NCI-H748 (cell line): ENCODE measurements around the gene C2CD3.
"Not testable (repeated sequence)": the region's sequence is repeated elsewhere in the genome, so short reads cannot be mapped to it uniquely, and the experiment has no call there.

Experiments used
- DNase-seq: peaks from one replicate; lab custom pipeline; 2025; ENCODE audit not compliant: unreplicated experiment; lab: John Stamatoyannopoulos, UW

The C2CD3 gene

DNA sequence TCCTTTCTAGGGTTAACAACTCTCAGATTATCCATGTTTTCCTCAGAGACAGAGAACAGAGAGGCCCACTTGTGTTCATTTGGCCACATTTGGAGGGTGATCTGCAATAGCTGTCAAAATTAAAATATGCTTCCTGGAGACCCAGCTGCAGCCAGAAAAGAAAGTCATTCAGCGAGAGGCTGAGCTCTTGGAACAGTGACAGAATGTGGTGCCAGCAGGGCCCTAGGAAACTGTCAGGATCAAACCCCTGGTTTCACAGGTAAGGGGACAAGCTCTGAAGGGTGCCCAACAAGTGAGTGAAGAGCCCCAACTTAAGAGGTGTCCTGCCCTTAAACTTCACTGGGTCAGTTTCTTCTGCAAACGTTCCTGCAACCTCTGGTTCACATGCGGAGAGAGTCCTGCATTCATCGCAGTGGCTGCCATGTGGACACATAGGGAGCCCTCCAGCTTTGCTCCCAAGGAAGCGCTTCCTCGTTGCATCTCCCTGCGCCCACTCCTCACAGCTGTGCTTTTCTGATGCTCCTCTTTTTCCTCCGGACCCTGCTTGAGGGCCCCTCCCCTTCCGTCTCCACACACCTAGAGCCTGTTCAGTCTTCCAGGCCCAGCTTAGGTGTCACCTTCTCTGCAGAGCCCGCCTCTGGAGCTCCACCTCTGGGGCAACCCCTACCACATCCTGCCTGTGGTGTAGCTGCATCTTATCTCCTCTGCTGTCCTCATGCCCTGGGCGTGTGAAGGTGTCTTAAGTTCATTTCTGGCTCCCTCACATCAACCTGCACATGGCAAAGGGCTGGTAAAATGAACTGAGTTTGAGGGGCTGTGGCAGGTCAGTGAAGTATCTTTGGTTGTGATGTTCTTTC, 165.8 kb downstream of the C2CD3 start:
- no peak for DNase-seq

DNA sequence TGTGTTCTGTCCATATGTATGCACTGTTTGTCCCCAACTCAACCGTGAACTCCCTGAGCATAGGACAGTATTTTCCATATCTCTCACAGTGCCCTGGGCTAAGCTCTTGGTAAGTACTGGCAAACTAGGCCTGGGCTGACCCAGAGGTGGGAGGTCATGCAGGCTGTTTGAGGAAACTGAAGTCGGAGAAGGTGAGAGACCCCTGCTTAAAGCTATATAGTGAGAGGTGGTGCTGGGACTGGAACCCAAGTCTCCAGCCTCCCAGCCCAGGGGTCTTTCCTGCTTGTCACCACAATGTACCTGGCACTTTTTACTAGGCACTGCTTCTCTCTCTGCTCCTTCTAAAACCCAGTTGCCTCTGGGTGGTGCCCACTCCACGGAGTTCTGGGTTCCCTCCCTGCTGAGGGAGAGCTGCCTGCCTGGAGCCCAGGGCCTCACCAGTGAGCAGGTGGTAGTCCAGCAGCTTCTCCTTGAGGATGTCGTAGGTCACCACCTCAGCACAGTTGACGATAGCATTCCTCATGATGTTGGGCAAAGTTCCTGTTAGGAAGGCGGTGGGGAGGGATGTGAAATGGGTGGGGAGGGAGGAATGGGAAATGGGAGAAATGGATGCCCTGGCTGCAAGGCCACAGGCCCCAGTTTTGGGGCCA, 166.6 kb downstream of the C2CD3 start:
- no peak for DNase-seq

DNA sequence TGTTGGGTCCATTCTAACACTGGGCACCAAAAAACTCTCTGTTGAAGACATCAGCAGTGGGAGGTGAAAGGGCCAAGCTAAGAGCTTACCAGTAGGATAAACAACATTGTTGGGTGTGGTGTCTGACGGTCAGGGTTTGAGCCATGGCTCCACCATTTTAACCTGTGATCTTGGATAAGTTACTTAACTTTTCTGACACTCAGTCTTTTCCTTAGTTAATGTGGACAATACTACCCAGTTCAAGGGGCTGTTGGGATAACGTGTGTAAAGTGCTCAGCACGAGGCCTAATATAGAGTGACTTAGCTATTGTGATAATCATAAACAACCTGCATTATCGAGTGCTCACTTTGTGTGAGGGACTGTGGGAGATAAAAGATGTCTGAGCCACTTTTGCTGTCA, 168.0 kb downstream of the C2CD3 start:
- DNase-seq: no peak

DNA sequence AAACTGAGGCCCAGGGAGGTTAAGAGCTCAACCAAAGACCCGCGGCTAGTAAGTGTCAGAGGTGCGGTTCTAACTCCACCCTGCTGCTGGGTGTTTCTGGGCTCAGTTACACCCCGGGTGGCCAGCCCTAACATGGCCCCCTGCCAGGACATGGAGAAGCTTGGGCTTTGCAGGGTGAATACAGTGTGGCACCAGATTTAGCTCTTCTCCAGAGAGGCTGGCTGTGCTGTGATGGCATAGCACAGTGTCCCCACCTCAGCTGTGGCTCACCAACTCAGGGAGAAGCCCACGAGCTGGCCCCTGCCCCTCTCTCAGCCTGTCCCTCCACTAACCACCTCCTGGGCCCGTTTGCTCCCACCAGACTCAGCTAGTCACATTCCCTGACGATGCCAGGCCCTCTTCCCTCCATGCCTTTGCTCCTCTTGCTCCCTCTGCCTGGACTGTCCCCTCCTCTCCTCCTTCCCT, 168.9 kb downstream of the C2CD3 start:
- DNase-seq: no peak

DNA sequence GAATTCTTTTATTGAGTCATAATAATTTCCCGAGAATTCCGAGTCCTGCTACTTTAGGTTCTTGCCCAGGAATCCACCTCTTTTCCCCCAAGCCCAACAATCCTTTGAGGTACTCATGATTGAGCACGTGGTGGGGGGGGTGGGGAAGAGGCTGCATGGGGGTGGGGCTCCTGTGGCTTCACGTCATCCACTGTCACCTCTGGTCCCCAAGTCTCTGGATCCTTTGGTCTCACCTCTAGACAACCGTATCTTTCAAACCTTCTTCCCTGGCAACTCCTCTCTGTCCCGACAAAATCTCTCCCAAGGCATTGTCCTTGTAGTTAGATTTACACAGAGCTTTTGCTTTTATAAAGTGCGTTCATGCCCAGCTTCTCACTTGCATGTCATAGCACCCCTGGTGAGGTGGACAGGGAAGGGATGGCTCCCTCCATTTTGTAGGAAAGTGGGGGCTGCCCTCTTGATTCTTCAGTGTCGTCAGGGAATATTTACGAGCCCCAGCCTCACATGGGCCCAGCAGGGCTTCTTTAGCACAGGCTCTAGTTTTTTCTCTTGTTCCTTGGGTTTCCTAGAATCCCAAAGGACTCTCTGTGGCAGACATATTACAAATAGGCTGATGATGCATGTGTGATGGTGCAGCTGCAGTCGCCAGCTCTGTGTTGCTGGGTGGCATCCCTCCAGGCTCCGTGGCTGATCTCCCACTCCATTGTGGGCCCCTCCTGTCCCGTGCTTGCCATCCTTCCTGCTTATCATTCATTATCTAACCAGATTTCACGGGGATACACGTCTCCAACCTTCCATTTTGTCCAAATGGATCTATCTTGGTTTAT, 170.3 kb downstream of the C2CD3 start:
- DNase-seq: no peak

DNA sequence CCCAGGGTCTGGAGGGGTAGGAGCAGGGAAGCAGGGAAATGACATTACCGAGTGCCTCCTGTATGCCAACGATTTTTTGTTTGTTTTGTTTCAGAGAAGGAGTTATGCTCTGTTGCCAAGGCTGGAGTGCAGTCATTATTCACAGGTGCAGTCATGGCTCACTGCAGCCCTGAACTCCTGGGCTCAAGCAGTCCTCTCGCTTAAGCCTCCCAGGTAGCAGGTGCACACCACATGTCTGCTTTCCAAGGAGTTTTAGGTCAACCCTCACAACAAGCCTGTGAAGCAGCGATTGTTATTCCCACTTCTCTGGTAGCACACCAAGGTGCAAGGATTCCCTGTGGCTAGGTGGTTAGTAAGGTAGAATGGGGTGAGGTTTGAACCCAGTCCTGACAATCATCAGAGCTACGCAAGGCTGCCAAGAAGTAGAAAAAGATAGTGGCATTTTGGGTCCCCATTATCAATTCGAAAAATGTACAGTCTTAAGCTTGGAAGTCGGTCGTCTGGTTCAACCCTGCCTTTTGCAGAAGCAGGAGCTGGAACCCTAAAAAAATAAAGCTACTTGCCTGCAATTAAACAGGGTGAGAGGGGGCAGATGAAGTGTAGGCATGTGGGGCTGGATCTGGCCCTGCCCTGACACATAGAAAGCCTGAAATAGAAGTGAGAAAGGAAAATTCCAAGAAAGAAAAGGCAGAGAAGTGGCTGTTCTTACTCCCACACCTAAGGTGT, 171.1 kb downstream of the C2CD3 start:
- DNase-seq: peak; percentile 8

DNA sequence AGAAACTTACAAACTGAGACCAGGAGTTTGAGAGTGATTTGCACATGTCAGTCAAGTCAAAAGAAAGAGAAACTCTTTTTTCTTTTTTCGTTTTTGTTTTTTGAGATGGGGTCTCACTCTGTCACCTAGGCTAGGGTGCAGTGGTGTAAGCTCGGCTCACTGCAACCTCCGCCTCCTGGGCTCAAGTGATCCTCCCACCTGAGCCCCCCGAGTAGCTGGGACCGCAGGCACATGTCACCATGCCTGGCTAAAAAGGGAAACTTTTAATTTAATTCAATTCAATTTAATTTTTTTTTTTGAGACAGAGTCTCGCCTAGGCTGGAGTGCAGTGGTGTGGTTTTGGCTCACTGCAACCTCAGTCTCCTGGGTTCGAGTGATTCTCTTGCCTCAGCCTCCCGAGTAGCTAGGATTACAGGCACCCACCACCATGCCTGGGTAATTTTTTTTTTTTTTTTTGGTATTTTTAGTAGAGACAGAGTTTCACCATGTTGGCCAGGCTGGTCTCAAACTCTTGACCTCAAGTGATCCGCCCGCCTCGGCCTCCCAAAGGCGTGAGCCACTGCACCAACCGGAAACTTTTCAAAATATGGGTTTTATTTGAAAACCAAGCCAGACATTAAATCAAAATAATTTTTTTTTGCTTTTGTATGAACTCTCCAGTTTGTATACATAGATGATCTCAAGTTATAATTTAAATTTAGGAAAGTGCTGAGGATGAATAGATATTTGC, 171.8 kb downstream of the C2CD3 start:
- no peak for DNase-seq

DNA sequence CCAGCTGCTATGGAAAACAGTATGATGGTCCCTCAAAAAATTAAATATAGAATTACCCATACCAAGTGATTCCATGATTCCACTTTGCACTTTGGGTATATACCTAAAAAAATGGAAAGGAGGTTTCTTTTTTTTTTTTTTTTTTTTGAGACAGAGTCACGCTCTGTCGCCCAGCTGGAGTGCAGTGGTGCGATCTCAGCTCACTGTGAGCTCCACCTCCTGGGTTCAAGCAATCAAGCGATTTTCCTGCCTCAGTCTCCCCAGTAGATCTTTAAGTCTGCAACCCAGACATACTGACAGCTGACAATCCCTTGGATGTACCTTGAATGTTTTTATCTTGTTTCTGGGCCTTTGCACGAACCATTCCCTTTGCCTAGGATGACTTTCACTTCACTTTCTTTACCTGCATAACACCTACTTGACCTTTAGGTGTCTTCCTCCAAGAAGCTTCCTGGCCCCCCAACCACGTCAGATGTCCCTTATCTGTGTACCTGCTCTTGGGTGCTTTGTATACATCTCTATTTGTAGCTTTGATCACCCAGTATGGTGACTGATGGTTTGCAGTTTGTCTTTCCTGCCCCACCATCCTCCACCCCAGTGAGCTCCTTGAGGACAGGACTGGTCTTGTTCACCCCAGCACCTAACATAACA, 173.6 kb downstream of the C2CD3 start:
- DNase-seq: no peak

DNA sequence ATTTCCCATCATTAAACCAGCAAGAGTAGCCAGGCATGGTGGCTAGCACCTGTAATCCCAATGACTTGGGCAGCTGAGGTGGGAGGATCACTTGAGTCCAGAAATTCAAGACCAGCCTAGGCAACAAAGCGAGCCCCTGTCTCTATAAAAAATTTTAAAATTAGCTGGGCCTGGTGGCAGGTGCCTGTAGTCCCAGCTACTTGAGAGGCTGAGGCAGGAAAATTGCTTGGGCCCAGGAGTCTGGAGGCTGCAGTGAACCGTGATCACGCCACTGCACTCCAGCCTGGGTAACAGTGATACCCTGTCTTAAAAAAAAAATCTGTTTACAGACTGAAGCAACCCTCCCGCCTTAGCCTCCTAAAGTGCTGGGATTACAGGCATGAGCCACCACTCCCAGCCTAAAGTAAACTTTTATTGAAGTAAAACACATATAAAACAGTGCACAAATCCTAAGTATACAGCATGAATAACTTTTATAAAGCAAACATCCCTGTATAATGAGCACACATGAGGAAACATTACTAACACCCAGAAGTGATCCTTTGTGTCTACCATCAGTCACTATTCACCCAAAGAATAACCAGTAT, 174.5 kb downstream of the C2CD3 start:
- DNase-seq: no peak

DNA sequence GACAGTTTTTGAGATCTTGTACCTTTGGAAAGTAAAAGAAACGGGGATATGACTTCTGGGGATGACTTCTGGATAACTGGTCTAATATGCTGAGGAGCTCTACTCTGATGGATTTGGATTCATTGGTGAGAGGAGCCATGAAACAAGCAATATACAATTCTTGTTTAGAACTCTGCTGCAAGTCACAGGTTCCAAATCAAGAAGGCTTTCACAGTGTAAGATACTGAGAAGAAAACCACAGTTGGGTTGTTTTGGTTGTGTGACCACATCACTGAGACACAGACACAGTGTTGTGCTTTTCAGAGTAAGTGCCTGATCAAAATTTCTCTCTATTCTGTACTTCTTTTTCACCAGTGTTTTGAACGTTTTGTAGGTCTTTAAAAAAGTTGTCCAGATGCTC, 175.1 kb downstream of the C2CD3 start:
- DNase-seq: no peak

DNA sequence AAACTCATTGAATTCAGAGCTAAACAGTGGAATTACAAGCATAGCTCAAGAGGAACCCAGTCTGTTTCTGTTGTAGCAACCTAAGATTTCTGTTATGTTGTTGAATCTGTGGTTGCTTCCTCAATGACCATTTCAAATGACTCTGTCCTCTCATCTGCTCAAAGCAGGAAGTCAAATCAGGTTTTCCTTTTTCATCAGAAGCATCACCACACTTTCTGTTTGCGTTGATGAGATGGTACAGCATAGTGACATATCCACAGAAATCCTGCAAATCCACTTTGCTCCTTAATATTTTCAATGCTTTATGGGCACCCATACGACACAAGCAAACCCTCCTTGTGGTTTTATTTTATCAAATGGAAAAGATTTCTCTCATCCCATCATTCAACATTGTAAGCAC, 175.6 kb downstream of the C2CD3 start:
- DNase-seq: no peak

DNA sequence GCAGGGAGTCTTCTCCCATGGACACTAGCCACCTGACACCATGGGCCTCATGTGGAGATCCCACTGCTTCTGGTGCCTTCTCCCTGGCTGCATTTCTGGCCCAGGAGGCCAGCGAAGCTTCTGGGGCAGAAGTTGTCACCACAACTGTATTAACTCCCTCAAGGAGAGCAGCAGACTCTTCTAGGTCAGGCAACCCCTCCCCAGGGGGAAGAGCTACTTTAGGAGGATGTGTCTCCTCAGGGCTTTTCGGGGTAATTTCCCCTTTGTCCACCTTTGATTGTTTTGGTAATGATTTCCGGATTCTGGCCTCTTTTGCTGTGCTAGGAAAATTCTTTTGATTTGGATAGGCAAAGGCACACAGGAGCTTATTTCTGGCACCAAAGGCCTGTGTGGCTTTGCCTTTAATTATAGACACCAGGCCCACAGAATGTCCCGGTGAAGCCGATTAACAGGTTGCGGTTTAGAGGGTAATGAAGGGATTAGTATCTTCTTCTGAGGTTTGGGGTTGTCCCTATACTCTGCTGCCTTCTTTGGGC, 179.3 kb downstream of the C2CD3 start:
- no peak for DNase-seq

DNA sequence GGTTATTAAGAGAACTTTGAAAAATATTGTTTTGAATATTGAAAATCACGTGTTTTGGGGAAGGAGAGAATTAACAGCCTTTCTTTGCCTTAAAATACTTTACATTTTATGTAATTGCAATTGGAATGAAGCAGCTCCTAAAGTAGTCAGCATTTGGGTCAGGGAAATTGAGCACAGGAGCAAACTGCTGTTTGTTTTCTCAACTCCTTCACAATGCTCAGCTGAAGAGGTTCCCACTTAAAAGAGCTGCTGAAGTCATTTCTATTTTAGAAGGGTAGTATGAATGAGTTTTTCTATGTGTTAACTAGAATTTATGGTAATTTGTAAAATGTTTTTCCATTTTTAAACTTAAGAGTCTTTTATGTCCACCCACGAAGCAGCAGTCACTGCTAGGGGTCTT, 180.1 kb downstream of the C2CD3 start:
- no peak for DNase-seq

DNA sequence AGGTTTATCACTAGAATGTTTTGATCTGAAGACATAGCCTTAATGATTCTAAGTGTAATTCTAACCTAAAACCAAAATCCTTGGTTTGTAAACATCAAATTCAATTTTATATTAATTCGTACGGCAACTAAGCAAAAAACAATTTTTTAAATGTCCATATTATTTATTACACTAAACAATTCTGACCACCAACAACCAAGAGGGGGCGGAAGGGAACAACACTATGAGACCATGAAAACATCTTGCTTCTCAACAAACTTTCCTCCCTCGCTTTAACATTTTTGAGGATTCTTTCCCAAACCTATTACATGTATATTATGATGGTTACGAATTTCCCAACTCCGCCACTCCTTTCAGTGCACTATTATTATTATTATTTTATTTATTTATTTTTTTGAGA, 181.6 kb downstream of the C2CD3 start:
- no peak for DNase-seq

DNA sequence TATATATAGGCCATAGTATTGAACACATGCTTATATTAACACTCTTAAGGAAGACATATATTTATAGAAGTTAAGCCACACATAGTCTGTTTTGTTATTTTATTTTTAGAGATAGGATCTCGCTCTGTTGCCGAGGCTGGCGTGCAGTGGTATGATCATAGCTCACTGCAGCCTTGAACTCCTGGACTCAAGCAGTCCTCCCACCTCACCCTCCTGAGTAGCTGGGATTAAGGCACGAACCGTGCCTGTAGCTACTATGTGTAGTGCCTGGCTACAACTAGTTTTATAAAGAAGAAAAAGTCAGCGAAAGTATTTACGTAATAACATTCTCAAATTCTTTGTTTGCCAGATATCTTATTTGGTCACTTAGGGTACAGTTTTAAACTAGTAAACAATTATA, 182.6 kb downstream of the C2CD3 start:
- DNase-seq: no peak

DNA sequence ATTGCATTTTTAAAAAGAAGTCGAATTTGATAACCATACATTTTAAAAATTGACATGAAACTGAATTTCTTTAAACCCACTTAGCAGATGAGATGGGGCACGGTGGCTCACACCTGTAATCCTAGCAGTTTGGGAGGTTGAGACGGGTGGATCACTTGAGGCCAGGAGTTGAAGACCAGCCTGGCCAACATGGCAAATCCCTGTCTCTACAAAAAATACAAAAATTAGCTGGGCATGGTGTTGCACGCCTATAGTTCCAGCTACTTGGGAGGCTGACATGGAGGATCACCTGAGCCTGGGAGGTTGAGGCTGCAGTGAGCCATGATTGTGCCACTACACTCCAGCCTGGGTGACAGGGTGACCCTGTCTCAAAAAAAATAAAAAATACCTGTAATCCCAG, 185.1 kb downstream of the C2CD3 start:
- DNase-seq: not testable (repeated sequence)

DNA sequence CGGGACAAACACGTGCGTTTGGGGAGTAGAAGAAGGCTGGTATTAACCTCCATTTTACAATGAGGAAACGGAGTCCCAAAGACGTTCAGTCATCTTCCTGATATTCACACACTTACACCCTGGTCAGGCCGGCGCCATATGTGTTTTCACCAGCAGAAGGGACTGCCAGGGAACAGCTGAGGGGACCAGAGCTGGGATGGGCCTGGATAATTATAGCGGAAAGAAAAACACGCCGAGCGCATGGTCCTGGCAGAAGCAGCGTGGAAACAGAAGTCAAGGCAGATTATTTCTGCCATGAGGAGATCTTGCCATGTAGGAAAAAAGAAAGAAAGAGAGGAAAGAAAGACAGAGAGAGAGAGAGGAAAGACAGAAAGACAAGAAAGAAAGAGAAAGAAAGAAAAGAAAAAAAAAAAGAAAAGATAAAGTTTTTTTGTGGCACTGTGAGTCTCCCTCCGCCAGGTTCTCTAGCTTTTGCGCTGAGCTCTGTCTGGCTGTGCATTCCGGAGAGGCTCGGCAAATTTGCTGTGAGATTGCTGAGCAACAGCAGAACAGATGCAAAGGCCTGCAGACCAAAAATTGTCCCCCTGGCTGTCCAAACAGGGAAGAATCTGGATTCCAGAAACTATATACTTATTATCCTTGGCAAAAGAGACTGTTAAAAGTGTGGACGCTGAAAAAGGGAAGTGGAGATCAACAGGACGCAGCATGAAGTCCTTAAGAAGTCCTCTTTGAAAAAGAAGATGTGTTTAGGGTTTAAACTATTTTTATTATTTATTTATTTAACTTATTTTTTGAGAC, 186.9 kb downstream of the C2CD3 start:
- peak; percentile 78 for DNase-seq

DNA sequence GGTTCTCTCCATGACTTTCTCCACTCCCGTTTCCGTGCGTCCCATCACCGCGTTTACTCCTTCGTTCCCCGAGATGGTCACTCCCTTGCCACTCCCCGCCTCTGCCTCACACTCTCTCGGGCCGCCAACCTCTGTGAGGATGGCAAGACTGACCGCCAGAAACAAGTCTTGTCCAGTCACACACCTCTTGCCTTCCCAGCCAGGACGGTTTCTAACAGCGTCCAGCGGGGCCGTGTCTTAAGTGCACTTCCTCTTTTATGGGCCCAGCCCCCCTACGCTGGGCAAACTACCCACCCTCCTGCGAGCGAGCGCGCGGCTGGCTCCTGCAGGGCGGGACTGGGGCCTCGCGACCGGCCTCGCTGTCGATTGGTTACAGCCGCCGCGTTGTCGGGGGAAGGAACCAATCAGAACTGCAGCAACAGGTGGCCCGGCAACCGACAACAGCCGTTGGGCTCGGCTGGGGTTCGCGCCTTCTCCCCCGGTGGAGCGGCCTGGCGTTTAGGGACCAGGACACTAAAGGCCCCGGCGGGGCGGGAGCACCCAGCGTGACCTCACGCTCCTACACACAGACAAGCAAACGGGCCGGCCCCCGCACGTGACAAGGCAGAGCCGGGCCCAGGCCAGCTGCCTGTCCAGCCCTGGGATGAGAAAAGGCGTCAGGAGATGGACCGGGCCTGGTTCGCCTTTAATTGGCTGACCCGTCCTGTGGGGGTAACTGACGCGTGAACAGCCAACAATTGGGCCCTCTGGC, 187.6 kb downstream of the C2CD3 start:
- DNase-seq: peak; percentile 98
